Chondrocyte (in vitro differentiated cells): ENCODE data around the gene ENPP4. TPM values are rescaled to one million over a fixed set of nuclear protein-coding genes. Genes with fewer than 3 reads are reported as not detected.
"Not testable (repeated sequence)": the region's sequence is repeated elsewhere in the genome, so short reads cannot be mapped to it uniquely, and the experiment has no call there.

Experiments
- DNase-seq: peaks from one replicate; pipeline ENCODE4 v3.0.0; 2021; ENCODE audit warnings: mixed read lengths, low spot score
- H3K27ac Mint-ChIP-seq: one replicate; pipeline ENCODE4 v1.8.0; 2021; ENCODE audit warnings: mild to moderate bottlenecking, moderate library complexity, mixed read lengths; ENCODE audit not compliant: unreplicated experiment
- H3K27me3 Mint-ChIP-seq: 2 replicates; pipeline ENCODE4 v1.8.0; 2021; ENCODE audit warnings: low read depth, mixed read lengths
- H3K36me3 Mint-ChIP-seq: 2 replicates; pipeline ENCODE4 v1.8.0; 2021; ENCODE audit warnings: low read depth, mixed read lengths
- H3K4me1 Mint-ChIP-seq: 2 replicates; pipeline ENCODE4 v1.8.0; 2021; ENCODE audit warnings: low read depth, mild to moderate bottlenecking, mixed read lengths
- H3K4me3 Mint-ChIP-seq: one replicate; pipeline ENCODE4 v1.8.0; 2021; ENCODE audit warnings: mild to moderate bottlenecking, moderate library complexity, mixed read lengths; ENCODE audit not compliant: unreplicated experiment
- H3K9me3 Mint-ChIP-seq: 2 replicates; pipeline ENCODE4 v1.8.0; 2021; ENCODE audit warnings: low read depth, mixed read lengths
- total RNA-seq: library from RNA; stranded (reverse); gene quantifications from 3 replicates; pipeline ENCODE4 v1.2.1, GENCODE V29; 2021
- TF ChIP-seq, protein P1 (sequence below): fragments of 200-600 bp; sonication (generic); IDR thresholded peaks from 2 replicates; pipeline ENCODE4 v1.5.0; 2021; ENCODE audit warnings: antibody characterized with exemption, mild to moderate bottlenecking, moderate library complexity

The ENPP4 gene
- total RNA-seq, 1 donor from 2014 or later, result 4.9 TPM

DNA sequence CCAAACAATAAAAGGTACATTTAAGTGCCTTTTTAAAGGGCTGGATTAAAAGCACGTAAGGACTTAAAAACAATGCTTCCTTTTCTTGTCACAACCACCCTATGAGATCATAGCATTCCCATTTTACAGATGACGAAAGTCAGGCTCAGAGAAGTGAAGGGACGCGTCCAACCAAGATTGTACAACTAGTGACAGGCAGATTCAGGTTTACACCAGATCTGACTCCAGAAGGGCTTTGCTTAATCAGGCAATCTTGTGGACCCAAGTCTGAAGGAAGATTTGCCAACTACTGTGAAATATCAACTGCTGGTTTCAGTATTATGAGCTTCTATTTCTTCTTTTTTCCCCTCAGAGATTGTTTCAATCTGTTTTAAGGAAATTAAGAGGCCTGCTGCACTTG, 877 bp downstream of the ENPP4 start:
- no peak for DNase-seq
- Mint-ChIP-seq H3K27me3 (peaks cover 29% of the 10 kb centered on the region), H3K9me3 (no peaks in the 10 kb centered on the region), H3K36me3 (no peaks in the 10 kb centered on the region), H3K4me1 (peaks cover 12% of the 10 kb centered on the region), H3K27ac (no peak overlapping the region), H3K4me3 (peak overlapping the region; percentile 83)
- TF ChIP-seq, protein P1, sequence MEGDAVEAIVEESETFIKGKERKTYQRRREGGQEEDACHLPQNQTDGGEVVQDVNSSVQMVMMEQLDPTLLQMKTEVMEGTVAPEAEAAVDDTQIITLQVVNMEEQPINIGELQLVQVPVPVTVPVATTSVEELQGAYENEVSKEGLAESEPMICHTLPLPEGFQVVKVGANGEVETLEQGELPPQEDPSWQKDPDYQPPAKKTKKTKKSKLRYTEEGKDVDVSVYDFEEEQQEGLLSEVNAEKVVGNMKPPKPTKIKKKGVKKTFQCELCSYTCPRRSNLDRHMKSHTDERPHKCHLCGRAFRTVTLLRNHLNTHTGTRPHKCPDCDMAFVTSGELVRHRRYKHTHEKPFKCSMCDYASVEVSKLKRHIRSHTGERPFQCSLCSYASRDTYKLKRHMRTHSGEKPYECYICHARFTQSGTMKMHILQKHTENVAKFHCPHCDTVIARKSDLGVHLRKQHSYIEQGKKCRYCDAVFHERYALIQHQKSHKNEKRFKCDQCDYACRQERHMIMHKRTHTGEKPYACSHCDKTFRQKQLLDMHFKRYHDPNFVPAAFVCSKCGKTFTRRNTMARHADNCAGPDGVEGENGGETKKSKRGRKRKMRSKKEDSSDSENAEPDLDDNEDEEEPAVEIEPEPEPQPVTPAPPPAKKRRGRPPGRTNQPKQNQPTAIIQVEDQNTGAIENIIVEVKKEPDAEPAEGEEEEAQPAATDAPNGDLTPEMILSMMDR, result no peak

DNA sequence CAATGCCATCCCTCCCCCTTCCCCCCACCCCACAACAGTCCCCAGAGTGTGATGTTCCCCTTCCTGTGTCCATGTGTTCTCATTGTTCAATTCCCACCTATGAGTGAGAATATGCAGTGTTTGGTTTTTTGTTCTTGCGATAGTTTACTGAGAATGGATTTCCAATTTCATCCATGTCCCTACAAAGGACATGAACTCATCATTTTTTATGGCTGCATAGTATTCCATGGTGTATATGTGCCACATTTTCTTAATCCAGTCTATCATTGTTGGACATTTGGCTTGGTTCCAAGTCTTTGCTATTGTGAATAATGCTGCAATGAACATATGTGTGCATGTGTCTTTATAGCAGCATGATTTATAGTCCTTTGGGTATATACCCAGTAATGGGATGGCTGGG, 1.5 kb downstream of the ENPP4 start:
- Mint-ChIP-seq H3K4me1 (peaks cover 12% of the 10 kb centered on the region), H3K27me3 (peaks cover 27% of the 10 kb centered on the region)
- not testable (repeated sequence) for DNase-seq, H3K9me3 Mint-ChIP-seq, H3K36me3 Mint-ChIP-seq, H3K4me3 Mint-ChIP-seq, H3K27ac Mint-ChIP-seq

DNA sequence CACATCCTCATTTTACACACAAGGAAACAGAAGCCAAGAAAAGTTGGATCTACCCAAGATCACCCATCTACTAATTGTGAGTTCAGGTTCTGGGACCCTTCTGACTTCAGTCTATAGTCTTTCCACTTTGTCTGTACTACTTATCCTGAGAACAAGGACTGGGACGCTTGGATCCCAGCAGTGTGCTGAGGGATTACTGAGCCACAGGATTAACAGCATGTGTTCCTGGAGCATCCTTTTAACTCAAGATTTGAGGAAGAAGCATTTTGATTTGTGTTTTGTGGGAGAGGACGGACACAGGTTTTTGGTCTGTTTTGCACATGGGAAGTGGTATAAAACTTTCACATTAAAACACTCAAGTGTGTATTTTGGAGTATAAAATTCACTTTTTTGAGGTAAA, 4.4 kb downstream of the ENPP4 start:
- DNase-seq, result no peak
- Mint-ChIP-seq H3K27me3 (peaks cover 33% of the 10 kb centered on the region), H3K4me1 (peaks cover 12% of the 10 kb centered on the region), H3K4me3 (no peak overlapping the region), H3K36me3 (no peaks in the 10 kb centered on the region), H3K27ac (no peak overlapping the region), H3K9me3 (no peaks in the 10 kb centered on the region)
- TF ChIP-seq, protein P1, result no peak

DNA sequence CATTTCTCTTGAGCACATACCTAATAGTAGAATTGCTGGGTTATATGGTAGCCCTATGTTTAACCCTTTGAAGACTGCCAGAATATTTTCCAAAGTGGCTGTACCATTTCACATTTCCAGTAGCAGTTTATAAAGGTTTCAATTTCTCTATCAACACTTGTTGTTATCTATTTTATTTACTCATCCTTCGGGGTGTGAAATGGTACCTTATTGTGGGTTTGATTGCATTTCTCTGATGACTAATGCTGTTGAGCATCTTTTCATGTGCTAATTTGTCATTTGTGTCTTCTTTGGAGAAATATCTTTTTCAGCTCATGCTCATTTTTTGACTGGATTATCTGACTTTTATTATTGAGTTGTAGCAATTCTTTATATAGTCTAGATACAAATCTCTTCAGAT, 5.4 kb downstream of the ENPP4 start:
- Mint-ChIP-seq H3K4me1 (peaks cover 5% of the 10 kb centered on the region), H3K27me3 (peaks cover 29% of the 10 kb centered on the region), H3K27ac (no peak overlapping the region), H3K9me3 (no peaks in the 10 kb centered on the region), H3K4me3 (no peak overlapping the region), H3K36me3 (no peaks in the 10 kb centered on the region)
- TF ChIP-seq, protein P1, result no peak
- DNase-seq, result no peak

DNA sequence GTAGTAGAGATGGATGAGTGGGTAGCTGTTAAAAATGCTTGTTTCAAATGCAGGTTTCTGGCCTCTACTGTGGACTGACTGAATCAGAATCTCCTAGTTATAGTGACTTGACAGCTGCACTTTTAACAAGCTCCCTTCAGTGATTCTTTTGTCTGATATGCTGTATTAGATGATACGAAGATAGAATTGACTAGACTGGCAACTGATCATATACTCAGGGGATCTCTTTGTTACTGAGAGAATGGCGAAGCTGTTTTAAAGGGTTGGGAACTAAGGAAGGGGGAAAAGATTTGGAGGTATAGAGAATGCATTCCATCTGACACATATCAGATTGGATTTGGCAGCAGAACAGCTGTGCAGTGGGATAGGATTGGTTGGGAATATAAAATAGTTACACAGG, 7.0 kb downstream of the ENPP4 start:
- Mint-ChIP-seq H3K9me3 (no peaks in the 10 kb centered on the region), H3K4me3 (no peak overlapping the region), H3K27ac (no peak overlapping the region), H3K4me1 (no peaks in the 10 kb centered on the region), H3K36me3 (no peaks in the 10 kb centered on the region), H3K27me3 (peaks cover 29% of the 10 kb centered on the region)
- no peak for DNase-seq
- TF ChIP-seq, protein P1, result no peak

DNA sequence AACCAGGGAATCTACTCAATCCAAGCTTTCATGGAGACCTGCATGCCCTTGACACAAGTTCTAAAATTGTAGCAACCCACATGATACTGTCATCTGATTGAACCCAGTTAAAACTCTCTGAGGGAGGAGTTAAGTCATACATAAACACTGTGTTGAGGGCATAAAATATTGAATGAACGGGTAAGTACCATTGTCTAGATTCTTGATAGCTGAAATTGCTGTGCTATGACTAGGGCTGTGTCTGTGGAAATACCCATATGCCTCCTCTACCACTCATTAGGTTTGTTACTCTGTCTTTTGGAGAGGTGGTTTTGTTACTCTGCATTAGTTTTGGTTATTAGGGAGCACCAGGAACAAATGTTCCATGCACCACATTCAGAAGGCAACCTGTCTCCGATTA, 7.6 kb downstream of the ENPP4 start:
- H3K27ac Mint-ChIP-seq, result no peak overlapping the region
- H3K27me3 Mint-ChIP-seq, result peaks cover 29% of the 10 kb centered on the region
- H3K4me3 Mint-ChIP-seq, result no peak overlapping the region
- H3K4me1 Mint-ChIP-seq, result no peaks in the 10 kb centered on the region
- DNase-seq, result no peak
- no peaks in the 10 kb centered on the region for H3K36me3 Mint-ChIP-seq
- no peaks in the 10 kb centered on the region for H3K9me3 Mint-ChIP-seq
- TF ChIP-seq, protein P1, result no peak
